K562 (cell line): Measurements from ENCODE around the gene NCAM2. TPM values are rescaled to one million over a fixed set of nuclear protein-coding genes. Genes with fewer than 3 reads are reported as not detected.

Experiments
- AFF4 ChIP-seq: sonication (generic); formaldehyde crosslinking; IDR thresholded peaks from 2 replicates; pipeline ENCODE4 v1.8.0; 2023; ENCODE audit warnings: mild to moderate bottlenecking, missing genetic modification reagents
- CTCF ChIP-seq, 3 experiments: IDR thresholded peaks in 2 of 3; conservative IDR thresholded peaks in 1 of 3; 2 replicates each; pipeline ENCODE4 v1.5.1; 2011 to 2012; ENCODE audit warnings: low read length in 3 of 3, mild to moderate bottlenecking in 3 of 3, control low read depth in 2 of 3, improper control_type of control experiment in 1 of 3, inconsistent platforms in 1 of 3, low read depth in 1 of 3, mixed read lengths in 1 of 3, moderate library complexity in 1 of 3; ENCODE audit not compliant: insufficient read depth in 2 of 3
- JUND ChIP-seq, 2 experiments: IDR thresholded peaks; 2 replicates in 1 of 2; 3 replicates in 1 of 2; pipeline ENCODE4 v1.6.1; 2011; ENCODE audit warnings: borderline replicate concordance in 2 of 2, low read depth in 2 of 2, low read length in 2 of 2, improper control_type of control experiment in 1 of 2, missing biosample characterization in 1 of 2, missing genetic modification characterization in 1 of 2, missing genetic modification reagents in 1 of 2
- MTF1 ChIP-seq: fragments of 250-450 bp; sonication (Bioruptor Pico); IDR thresholded peaks from 2 replicates; pipeline ENCODE4 v1.9.0; 2021; ENCODE audit warnings: moderate library complexity, mild to moderate bottlenecking, inconsistent platforms, borderline replicate concordance
- YBX1 ChIP-seq: fragments of 450-650 bp; IDR thresholded peaks from 2 replicates; pipeline ENCODE4 v1.7.1; 2016; ENCODE audit warnings: mild to moderate bottlenecking
- ZBTB40 ChIP-seq, 2 experiments: fragments of 450-650 bp in 1 of 2; sonication (generic) in 1 of 2; formaldehyde crosslinking in 1 of 2; IDR thresholded peaks; 2 replicates each; pipeline versions ENCODE4 v1.7.1 to v1.9.0; 2016 to 2022; ENCODE audit warnings: inconsistent platforms in 1 of 2, mild to moderate bottlenecking in 1 of 2, missing genetic modification reagents in 1 of 2
- ZBTB5 ChIP-seq: fragments of 450-650 bp; IDR thresholded peaks from 2 replicates; pipeline ENCODE4 v1.6.1; 2017; ENCODE audit warnings: antibody characterized with exemption
- polyA plus RNA-seq, 8 experiments: library from polyadenylated mRNA; depleted of rRNA in 4 of 8; stranded (reverse) in 5 of 8; unstranded in 3 of 8; fragments of >200 nt; fragmentation: Nextera tagmentation in 2 of 8; fragmentation: Illumina TruSeq in 1 of 8; extraction: Ambion mirVana in 2 of 8; extraction: Trizol in 1 of 8; gene quantifications; 2 replicates each; pipeline versions ENCODE4 v1.2.1 to v1.2.3, GENCODE V29; 2011 to 2014; ENCODE audit warnings: inconsistent platforms in 1 of 8, missing spikeins in 1 of 8
- total RNA-seq, 7 experiments: library from RNA; depleted of rRNA in 6 of 7; stranded (reverse); fragments of >200 nt in 6 of 7; fragmentation: Illumina TruSeq in 2 of 7; extraction: Trizol in 2 of 7; gene quantifications; 2 replicates each; pipeline versions ENCODE4 v1.2.1 to v1.2.3, GENCODE V29; 2011 to 2021; ENCODE audit warnings: low replicate concordance in 1 of 7

The NCAM2 gene
- total and polyA plus RNA-seq, 9 of the 15 experiments (the other 6 are each of a cell fraction or from before 2014, with no cell fraction given), result 14.0 to 58.2 (median 27.8) TPM

GRCh38 chr21:21146587-21147373 lies 148.6 kb downstream of the NCAM2 start (continued):
- no peak for TF ChIP-seq MTF1
- TF ChIP-seq JUND (IDR thresholded peaks at IDR 0.05; ENCODE audit: borderline replicate concordance, low read depth, low read length), result peak; percentile 66; the same call in 1 of the 2 replicates
- TF ChIP-seq JUND (tag; IDR thresholded peaks at IDR 0.05; ENCODE audit: borderline replicate concordance, low read depth, low read length), result peak; percentile 57; the same call in 2 of the 3 replicates
- no peak for TF ChIP-seq ZBTB5
- TF ChIP-seq YBX1, result no peak
- 0 out of 6 replicates have a peak, but pooled peaks of 1 of the 3 experiments have one; percentile 10 for TF ChIP-seq CTCF (IDR thresholded peaks at IDR 0.05 in 2 of 3, conservative IDR thresholded peaks at IDR 0.05 in 1 of 3; ENCODE audit: insufficient read depth in 2 of 3, low read depth in 1 of 3, low read length in 3 of 3)
- TF ChIP-seq ZBTB40 (IDR thresholded peaks at IDR 0.05), result peak; percentile 98
- TF ChIP-seq ZBTB40 (CRISPR knock-in tag; IDR thresholded peaks at IDR 0.05), result no peak
- peak; percentile 59; the same call in 1 of the 2 replicates for TF ChIP-seq AFF4
